GM21515 (cell line): Measurements from ENCODE around the gene LPP.
A peak's percentile ranks its signal among the peaks of the same experiment; 100 is the strongest.
"Not testable (repeated sequence)": the region's sequence is repeated elsewhere in the genome, so short reads cannot be mapped to it uniquely, and the experiment has no call there.

Experiments used
- ATAC-seq: cut with Tn5 transposase; IDR thresholded peaks from one replicate; pipeline ENCODE4 v1.9.1; 2021; ENCODE audit not compliant: unreplicated experiment

Gene LPP

DNA sequence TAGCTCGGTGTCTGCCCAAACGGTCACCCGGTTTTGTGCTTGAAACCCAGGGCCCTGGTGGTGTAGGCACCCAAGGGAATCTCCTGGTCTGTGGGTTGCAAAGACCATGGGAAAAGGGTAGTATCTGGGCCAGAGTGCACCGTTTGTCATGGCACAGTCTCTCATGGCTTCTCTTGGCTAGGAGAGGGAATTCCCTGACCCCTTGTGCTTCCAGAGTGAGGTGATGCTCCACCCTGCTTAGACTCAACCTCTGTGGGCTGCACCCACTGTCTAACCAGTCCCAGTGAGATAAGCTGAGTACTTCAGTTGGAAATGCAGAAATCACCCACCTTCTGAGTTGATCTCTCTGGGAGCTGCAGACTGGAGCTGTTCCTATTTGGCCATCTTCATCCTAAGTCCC lies 274.0 kb downstream of the LPP start:
- ATAC-seq, result not testable (repeated sequence)

DNA sequence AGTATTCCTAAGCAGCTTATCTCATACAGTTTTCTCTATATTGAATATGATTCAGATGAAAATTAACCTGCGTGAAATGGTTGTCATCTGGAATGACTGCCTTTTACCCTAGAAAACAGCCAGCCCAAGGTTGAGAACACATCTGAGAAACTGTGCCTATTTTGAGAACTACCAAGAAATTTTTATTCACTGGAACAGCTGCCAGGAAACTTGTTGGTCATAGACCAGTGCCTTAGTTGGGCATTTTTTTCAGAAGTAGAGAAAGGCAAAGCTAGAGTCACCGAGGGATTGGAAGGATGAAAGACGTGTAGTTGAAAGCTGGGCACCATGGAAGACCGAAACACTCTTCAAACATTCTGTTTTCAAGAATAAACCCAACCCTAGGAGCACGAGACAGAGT lies 277.1 kb downstream of the LPP start:
- ATAC-seq, result no peak

DNA sequence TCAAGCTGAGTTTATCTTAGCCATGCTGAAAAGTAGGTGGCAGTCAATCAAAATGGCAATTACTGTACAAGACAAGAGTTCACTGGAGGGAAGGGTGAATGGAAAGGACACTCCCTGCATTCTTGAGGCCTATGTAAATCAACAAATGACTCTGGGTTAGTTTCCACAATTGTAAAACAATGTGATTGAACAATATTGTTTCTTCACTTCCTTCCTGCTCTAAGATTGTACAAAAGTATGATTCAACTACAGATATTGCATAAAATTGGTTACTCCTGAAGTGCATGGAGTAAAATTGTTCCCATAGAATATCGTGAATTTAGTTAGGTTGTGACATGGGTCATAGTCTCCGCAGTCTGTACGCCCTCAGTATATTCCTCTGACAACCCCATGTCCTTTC lies 277.6 kb downstream of the LPP start:
- ATAC-seq, result no peak

DNA sequence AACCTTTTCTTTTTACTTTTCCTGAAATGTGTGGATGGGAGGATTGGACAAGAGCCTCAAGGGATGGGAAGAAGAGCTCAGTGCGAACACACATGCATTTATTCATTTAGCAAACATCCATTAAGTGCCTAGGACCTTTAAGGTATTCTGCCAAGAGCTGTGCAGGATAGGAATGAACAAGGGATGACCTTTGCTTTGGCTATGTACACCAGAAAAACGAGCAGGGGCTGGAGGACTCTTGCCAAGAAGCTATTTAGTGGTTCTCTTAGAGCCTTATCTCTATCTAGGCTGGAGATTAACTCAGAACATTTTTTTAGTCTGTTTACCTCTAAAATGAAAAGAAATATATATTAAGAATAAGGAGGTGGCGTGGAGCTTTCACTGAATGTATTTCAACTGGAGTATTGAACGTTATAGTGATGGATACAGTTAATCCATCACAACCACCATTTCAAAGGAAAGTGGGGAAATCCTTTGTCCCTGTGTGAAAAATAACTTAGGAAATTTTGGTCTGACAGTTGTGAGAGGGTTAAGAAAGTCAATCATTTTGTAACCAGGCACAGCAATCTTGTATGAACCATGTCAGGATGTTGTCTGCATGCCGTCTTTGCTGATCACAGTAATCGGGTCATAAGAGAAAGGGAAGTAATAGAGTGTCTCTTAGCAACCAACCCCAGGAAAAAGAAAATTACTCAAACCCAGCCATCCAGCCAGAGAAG lies 279.0 kb downstream of the LPP start:
- ATAC-seq, result no peak

DNA sequence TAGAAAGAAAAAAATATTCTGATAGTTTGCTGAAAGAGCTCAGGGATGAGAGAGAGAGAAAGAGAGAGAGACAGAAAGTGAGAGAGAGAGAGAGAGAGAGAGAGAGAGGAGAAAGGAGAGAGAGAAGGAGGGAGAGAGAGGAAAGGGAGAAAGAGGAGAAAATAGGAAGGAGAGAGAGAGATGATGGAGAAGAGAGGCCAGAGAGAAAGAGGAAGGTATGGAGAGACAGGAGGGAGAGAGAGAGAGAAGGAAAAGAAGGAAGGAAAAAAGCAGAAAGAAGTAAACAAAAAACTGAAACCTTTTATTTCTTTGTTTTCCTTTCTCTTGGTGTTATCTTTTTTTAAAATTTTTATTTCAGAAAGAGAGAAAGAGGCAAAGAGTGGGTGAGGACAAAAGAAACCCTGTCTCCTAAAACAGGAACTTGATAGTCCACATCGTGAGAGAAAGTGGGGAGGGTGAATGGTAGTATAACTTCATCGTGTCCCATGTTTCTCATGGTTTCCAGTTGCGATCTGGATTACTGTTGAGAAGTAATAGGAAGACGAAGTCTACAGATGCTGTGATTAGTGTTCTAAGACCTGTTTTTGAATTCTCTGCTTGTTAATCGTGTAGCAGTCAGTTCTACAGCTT lies 279.7 kb downstream of the LPP start:
- no peak for ATAC-seq

DNA sequence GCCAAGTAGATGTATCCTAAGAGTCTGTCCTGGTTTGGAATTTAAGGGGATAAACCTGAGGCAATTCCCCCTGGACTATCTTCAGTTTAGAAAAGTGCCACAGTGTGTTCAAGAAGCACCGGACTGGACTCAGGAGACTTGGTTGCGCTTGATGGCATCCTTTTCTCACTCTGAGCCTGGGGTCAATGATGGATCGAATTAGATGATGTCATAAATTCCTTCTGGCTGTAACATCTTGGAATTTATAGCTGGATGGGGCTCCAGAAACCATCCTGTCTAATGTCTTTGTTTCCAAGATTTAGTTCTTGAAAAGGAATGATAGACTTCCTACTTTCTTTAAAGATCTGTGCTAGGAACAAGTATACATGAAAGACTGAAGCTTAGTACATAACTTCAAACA lies 280.6 kb downstream of the LPP start:
- ATAC-seq, result no peak

DNA sequence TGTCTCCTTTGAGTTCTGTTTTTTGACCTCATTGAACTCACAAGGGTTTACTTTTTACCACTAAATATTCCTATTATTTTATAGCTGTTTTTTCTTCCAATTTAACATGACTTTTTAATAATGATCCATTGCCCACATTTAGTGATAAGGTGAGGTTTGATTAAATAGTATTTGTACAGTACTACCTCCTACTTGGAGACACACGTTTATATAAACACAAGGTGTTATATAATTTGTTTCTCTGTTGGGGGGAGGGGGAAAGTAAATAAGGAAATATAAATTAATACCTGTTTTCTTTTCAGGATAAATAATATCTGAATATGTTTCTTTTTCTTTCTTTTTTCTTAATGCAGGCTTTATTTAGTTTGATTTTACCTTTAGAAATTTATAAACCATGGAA lies 281.3 kb downstream of the LPP start:
- ATAC-seq, result no peak

DNA sequence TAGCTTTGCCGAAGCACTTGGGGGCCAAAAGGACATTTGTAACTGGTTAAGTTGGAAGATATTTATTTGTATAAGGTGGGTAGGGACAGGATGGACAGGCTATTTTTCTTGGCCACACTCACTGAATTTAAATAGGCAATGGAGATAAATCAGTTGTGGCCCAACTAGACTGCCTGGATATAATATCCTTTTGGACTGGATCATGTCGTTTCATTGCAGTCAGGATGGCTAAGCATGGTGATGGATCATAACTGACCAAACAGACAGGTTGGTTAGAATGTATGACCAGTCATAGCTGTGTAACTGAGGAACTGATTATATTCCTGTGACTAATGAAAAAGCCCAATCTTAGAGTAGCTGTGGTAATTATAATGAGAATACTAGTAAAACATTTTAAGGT lies 284.0 kb downstream of the LPP start:
- no peak for ATAC-seq

DNA sequence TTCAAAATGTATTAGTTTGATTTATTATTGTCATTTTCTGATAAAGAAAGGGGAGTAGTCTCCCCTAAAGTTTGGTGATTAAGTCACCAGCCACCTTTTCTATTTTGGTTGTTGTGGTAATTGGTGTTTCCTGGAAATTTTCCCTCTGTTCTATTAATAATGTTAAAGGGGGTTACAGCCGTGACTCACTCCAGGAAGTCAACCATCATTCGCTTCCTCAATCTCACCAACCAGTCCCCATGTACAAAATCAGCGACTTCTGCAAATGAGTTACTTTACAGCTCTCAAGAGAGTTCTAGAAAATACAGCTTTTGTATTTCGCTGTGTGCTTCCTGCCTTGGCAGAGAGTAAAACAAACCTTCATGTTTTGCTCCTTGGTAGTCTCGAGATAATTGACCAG lies 285.1 kb downstream of the LPP start:
- peak; percentile 80 for ATAC-seq

DNA sequence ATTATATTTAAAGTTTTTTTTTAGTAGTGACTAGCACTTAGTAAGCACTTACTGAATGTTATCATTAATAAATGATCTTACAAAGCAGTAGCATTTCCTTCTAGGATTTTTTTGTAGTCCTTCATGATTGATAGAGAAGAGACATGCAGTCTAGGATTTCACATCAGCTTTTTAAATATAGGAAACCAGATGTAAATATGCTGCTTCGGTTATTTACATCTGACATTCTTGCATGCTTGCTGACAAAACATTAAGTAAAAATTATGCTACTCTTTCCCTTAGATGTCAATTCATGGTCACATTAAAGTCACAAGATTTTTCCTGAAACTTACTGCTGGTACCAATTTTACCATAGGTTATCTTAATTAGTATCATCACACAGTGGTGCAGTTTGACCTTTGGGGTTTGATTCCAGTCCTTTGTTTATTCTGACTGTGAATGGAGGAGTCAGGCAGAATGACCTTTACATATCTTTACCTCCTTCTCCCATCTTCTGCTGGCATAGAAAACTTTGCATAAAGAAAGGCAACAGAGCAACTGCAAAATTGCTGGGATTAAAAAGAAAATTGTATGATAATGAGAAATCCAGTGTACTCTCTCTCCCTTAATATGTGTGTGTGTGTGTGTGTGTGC lies 286.5 kb downstream of the LPP start:
- ATAC-seq, result no peak

DNA sequence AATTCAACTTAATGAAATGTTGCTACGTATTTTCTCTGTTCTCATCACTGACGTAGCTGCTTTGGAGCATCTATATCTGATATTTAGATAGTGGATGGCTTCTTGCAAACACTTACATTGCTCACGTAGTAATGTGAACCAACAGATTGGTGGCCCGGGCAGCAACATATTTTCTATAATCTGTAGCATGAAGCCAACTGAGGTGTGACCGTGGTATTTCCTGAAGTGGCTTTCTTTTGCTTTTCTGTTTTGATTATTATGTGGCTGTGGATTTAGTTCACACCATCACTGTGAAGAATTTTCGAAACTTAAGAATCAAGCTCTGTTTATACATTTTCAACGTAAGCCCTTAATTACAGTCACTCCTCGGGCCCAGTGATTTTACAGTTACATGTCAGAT lies 288.5 kb downstream of the LPP start:
- ATAC-seq, result no peak

DNA sequence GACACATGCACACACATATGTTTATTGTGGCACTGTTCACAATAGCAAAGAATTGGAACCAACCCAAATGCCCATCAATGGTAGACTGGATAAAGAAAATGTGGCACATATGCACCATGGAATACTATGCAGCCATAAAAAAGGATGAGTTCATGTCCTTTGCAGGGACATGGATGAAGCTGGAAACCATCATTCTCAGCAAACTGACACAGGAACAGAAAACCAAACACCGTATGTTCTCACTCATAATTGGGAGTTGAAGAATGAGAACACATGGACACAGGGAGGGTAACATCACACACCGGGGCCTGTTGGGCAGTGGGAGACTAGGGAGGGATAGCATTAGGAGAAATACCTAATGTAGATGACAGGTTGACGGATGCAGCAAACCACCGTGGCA lies 291.2 kb downstream of the LPP start:
- ATAC-seq, result not testable (repeated sequence)

DNA sequence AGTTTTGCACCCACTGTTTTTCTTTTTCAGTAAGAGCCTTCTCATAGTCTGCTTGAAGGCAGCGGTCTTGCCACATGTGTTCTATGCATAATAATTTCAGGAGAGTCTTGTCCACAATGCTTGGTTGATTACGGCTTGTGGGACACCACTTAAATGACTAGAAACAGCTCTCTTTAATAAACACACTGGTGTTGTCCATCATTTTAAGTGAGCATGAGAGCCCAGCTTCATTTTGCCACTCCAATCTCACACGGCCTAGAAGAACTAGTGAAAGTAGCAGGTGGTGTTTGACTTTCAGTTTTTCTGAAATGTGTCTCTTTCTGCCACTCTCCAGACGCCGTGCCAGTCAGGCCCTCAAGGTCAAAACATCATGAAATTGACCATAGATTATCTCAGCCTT lies 292.1 kb downstream of the LPP start:
- ATAC-seq, result peak; percentile 56

DNA sequence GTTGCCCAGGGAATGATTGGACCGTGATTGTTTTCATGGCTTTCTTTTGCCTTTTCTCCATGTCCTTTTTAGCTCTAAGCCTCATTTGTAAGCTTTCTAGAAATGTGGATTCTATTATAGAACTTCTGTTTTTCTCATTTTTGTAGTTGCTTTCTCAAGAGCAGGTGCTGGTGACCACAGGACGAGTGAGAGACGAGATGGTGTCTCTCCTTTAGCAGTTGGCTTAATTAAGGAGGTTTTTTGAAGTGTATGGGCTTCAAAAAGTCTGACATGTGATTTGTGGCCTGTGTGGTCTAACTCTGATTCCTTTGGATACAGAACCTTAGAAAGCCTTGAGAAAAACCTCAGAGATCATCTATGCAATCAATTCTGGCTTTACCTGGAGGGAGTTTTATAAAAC lies 292.8 kb downstream of the LPP start:
- peak; percentile 76 for ATAC-seq

DNA sequence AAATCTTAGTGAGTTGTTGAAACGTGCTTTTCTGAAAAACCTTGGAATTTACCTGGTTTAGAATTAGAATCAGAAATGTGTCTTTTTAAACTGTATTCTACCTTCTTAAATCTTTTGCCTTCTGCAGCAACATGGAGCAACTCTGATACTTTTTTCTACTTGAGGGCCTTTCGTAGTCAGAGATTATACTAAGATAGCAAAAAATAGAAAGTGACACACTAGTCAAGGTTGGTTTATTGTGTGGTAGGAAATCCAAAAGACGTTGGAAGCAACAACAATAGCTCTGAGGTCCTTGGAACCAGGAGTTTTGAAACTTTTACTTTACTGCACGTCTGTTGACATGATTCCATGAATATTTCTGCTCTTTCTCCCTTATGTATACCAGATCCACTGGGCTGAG lies 294.9 kb downstream of the LPP start:
- ATAC-seq, result no peak

DNA sequence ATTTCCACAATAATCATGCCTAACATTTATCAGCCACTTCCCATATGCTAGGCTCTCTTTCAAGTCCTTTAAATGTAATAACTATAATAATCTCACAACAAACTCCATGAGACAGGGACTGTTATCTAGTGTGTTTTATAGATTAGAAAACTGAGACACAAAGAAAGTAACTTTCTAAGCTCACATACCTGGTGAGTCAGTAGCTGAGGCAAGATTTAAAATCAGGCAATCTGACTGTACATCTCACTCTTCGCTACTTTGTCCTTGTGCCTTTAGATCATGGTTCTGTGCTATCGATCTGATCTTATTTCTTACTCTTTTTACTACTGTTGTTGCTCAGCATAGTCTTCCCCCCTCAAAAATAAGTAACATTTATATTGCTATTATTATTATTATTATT lies 295.5 kb downstream of the LPP start:
- no peak for ATAC-seq

DNA sequence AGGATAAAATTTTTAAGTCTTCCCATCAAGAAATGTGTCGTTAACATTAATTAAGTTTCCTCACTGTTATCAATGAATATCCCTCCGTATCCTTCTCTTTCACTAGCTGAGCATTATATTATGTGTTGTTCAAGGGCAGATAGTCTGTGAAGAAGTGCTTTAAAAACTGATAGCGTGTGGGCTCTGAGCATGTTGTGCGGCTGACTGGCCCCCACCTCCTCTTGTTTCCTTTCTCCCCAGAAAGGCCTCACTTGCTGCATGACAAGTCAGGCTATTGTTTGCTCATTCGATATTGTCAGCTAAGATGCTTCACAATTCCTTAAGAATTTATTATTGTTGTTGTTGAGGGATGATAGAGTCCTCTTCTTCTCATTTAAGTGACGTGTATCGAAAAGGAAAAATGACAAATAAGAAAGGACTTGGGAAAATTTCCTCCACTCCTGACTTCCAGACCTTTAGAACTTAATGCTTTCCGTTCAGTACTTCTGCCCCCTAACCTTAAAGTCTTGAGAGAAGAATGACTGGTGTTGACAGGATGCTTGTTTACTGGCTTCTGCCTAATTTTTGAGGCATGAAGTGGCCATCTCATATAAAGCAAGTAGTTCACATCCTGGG lies 298.3 kb downstream of the LPP start:
- ATAC-seq, result no peak

DNA sequence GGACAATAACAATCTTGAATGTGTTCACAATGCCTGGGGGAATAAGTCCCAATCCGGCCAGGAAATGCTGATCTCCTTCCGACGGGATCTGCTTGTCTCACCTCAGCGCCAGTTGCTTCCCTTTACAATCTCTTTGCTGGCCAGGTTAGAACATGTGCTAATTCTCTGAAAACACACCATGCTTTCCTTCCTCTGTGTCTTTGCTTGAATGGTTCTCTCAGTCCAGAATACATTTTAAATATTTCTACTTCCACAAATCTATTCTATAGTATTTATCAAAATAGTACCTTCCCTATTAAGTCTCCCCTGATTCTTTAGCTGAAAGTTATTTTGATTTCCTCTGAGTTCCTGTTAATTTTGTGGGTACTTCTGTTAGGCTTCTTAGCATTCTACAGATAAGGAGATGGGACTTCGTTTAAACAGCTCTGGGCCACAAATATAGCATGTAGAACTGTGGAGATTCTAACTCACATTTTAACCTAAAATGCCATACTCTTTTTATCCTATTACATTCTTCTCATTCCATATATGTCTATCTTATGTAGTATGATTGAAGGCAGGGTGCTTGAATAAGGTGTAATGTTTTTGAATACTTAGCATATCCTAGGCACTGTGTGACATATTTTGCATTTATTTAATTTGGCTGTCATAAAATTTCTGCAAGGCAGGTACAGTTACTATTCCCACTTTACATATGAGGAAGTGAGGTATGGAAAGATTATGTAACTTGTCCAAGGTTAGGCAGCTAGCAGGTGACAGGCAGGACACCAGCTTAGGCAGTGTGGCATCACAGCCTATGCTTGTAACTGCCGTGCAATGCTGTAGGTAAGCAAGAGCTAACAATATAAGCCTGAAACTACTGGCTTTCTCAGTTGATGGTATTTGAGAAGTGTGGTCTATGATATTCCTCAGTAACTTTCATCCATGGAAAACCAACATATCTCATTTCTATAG lies 299.8 kb downstream of the LPP start:
- ATAC-seq, result no peak

DNA sequence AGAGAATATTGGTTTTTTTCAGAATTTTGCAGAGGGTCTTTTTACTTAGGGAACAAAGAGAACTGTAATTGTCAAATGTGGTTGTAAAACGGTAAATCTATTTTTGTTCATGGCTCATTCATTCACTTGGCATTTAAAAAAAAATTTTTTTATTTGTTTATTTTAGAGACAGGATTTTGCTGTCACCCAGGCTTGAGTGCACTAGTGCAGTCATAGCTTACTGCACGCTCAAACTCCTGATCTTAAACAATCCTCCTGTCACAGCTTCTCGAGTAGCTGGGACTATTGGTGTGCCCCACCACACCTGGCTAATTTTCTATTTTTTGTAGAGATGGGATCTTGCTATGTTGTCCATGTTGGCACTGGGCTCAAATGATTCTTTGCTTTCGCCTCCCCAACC lies 301.8 kb downstream of the LPP start:
- ATAC-seq, result no peak

DNA sequence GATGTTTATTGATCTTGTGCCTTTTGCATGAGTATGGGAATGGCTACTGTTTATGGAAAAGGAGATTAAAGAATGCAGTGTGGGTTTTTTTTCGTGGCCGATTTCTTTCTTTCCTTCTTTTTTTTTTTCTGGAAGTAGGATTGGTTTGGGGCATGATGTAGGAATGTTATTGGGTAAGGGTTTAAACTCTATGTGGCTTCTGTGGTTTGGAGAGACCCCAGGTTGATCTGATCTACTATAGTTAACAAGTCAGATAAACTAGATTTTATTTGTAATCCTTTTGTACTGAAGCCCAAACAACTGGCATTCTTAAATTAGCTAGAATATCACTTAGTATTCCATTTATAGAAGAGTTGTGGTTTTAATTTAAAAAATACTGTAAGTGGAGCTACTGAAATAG lies 304.8 kb downstream of the LPP start:
- no peak for ATAC-seq

DNA sequence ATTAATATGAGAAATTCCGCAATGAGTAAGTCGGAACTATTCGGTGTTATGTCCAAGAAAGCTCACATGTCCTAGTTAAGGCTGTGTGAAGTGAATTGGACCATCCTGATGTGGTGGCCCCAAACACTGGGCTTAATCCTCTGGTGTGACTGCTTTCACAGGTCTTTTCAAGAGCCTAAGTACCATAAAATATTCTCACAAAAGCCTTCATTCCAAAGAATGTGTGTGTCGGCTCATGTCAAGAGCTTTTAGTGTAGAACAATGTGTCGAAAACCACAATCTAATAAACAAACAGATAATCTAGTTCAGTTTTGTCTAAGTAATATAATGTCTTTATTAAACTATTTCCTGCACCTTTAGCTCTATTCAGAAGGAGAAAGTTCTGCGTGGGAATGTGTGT lies 311.4 kb downstream of the LPP start:
- ATAC-seq, result no peak
